ENCODE results near the gene CARMIL1.

Gene CARMIL1

GRCh38 chr6:25472306-25472705 is 193.1 kb downstream of the CARMIL1 start:
- no peaks in the 10 kb centered on the region for H3K9me3 ChIP-seq
- H3K36me3 ChIP-seq, result no peaks in the 10 kb centered on the region
- H3K4me2 ChIP-seq, result no peak overlapping the region
- H3K4me3 ChIP-seq, result no peak overlapping the region
- H3K9ac ChIP-seq, result no peak overlapping the region
- H3K4me1 ChIP-seq, result no peaks in the 10 kb centered on the region
- no peak overlapping the region for H3K27ac ChIP-seq
- H3K27me3 ChIP-seq, result no peaks in the 10 kb centered on the region
- TF ChIP-seq Cebpa-rat (IDR thresholded peaks at IDR 0.05), result no peak
- no peaks in the 10 kb centered on the region for H4K20me1 ChIP-seq

DNA sequence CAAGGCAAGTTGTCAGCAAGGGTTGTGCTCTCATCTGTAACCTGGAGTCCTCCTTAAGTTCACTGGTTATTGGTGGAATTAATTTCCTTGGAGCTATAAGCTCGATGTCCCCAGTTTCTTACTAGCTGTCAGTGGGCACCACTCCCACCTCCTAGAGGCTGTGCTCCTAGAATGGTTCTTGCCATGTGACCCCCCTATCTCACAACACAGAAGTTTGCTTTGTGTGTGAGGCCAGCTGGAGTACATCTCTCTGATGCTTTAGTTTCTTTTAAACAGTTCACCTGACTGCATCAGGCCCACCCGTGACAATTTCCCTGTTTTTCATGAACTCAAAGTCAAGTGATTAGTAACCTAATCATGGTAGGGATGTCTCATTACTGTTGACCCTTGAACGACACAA is 193.7 kb downstream of the CARMIL1 start:
- Histone ChIP-seq H3K9ac (no peak overlapping the region), H3K36me3 (no peaks in the 10 kb centered on the region), H3K4me2 (no peak overlapping the region), H3K4me1 (no peaks in the 10 kb centered on the region), H3K4me3 (no peak overlapping the region), H3K27me3 (no peaks in the 10 kb centered on the region), H4K20me1 (no peaks in the 10 kb centered on the region), H3K27ac (no peak overlapping the region), H3K9me3 (no peaks in the 10 kb centered on the region)
- no peak for TF ChIP-seq Cebpa-rat (IDR thresholded peaks at IDR 0.05)

- no peaks in the 10 kb centered on the region for H3K9me3 ChIP-seq
- no peak overlapping the region for H3K4me3 ChIP-seq
- H4K20me1 ChIP-seq, result no peaks in the 10 kb centered on the region
- H3K4me2 ChIP-seq, result no peak overlapping the region
- H3K4me1 ChIP-seq, result no peaks in the 10 kb centered on the region
- no peak overlapping the region for H3K27ac ChIP-seq
- no peaks in the 10 kb centered on the region for H3K27me3 ChIP-seq
- H3K9ac ChIP-seq, result no peak overlapping the region
- no peaks in the 10 kb centered on the region for H3K36me3 ChIP-seq
- TF ChIP-seq Cebpa-rat (IDR thresholded peaks at IDR 0.05), result no peak
These were observed 194.3 kb downstream of the CARMIL1 start for GRCh38 chr6:25473447-25473846.

GRCh38 chr6:25476126-25476525 is 197.0 kb downstream of the CARMIL1 start:
- Histone ChIP-seq H4K20me1 (no peaks in the 10 kb centered on the region), H3K9me3 (no peaks in the 10 kb centered on the region), H3K4me2 (no peak overlapping the region), H3K4me1 (no peaks in the 10 kb centered on the region), H3K4me3 (no peak overlapping the region), H3K36me3 (no peaks in the 10 kb centered on the region), H3K9ac (no peak overlapping the region), H3K27ac (no peak overlapping the region), H3K27me3 (no peaks in the 10 kb centered on the region)
- TF ChIP-seq Cebpa-rat (IDR thresholded peaks at IDR 0.05), result no peak

- no peaks in the 10 kb centered on the region for H3K4me1 ChIP-seq
- no peaks in the 10 kb centered on the region for H4K20me1 ChIP-seq
- H3K9me3 ChIP-seq, result no peaks in the 10 kb centered on the region
- H3K4me3 ChIP-seq, result no peak overlapping the region
- no peak for TF ChIP-seq Cebpa-rat (IDR thresholded peaks at IDR 0.05)
- H3K27ac ChIP-seq, result no peak overlapping the region
- H3K27me3 ChIP-seq, result no peaks in the 10 kb centered on the region
- no peak overlapping the region for H3K9ac ChIP-seq
- no peak overlapping the region for H3K4me2 ChIP-seq
- H3K36me3 ChIP-seq, result no peaks in the 10 kb centered on the region
These were observed 197.9 kb downstream of the CARMIL1 start for GRCh38 chr6:25477006-25477590.

GRCh38 chr6:25478973-25479372 is 199.8 kb downstream of the CARMIL1 start:
- Histone ChIP-seq H3K4me2 (no peak overlapping the region), H3K9me3 (no peaks in the 10 kb centered on the region), H3K36me3 (no peaks in the 10 kb centered on the region), H3K4me3 (no peak overlapping the region), H4K20me1 (no peaks in the 10 kb centered on the region), H3K4me1 (no peaks in the 10 kb centered on the region), H3K27ac (no peak overlapping the region), H3K27me3 (no peaks in the 10 kb centered on the region), H3K9ac (no peak overlapping the region)
- TF ChIP-seq Cebpa-rat (IDR thresholded peaks at IDR 0.05), result no peak

DNA sequence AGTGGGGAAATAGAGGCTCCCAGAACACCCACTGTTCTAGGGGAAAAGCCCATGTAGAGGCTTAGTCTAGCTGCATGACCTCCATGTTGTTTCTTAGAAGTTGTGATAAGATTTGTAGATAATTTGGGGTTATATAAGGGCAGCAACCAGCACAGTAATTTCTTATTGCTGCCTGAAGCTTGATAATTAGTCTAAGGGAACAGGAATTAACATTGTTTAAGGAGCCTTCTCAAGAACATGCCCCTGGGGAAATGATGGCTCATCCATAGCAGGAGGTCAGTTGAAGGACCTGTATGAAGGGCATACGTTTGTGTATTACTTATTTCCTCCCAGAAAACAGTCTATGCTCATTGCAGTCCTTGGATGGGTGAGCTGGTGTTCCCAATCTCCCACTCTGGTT is 202.1 kb downstream of the CARMIL1 start:
- Histone ChIP-seq H3K36me3 (no peaks in the 10 kb centered on the region), H3K27ac (no peak overlapping the region), H3K9ac (no peak overlapping the region), H3K4me1 (no peaks in the 10 kb centered on the region), H3K4me2 (no peak overlapping the region), H3K27me3 (no peaks in the 10 kb centered on the region), H3K9me3 (no peaks in the 10 kb centered on the region), H3K4me3 (no peak overlapping the region), H4K20me1 (no peaks in the 10 kb centered on the region)
- TF ChIP-seq Cebpa-rat (IDR thresholded peaks at IDR 0.05), result no peak

GRCh38 chr6:25482996-25483395 is 203.8 kb downstream of the CARMIL1 start:
- Histone ChIP-seq H3K36me3 (no peaks in the 10 kb centered on the region), H3K4me1 (no peaks in the 10 kb centered on the region), H3K9ac (no peak overlapping the region), H3K4me2 (no peak overlapping the region), H3K4me3 (no peak overlapping the region), H3K9me3 (no peaks in the 10 kb centered on the region), H3K27me3 (no peaks in the 10 kb centered on the region), H3K27ac (no peak overlapping the region), H4K20me1 (no peaks in the 10 kb centered on the region)
- no peak for TF ChIP-seq Cebpa-rat (IDR thresholded peaks at IDR 0.05)

DNA sequence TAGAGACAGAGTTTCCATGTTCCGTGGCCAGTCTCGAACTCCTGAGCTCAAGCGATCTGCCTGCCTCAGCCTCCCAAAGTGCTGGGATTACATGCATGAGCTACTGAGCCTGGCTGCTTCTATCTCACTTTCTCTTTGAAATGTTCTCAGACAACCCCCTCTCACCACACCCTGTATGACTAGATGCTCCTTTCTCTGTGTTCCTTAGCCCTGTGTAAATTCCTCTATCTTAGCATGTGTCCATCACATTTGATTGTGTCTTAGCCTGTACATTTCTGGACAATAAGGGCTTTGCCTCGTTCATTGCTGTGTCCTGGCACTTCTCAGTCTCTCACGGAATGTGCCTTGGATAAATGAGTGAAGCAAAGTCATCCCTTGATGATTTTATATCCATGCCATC is 204.8 kb downstream of the CARMIL1 start:
- no peak for TF ChIP-seq Cebpa-rat (IDR thresholded peaks at IDR 0.05)
- H3K4me3 ChIP-seq, result no peak overlapping the region
- H3K4me2 ChIP-seq, result no peak overlapping the region
- H3K9ac ChIP-seq, result no peak overlapping the region
- no peaks in the 10 kb centered on the region for H3K36me3 ChIP-seq
- no peaks in the 10 kb centered on the region for H4K20me1 ChIP-seq
- no peak overlapping the region for H3K27ac ChIP-seq
- no peaks in the 10 kb centered on the region for H3K27me3 ChIP-seq
- no peaks in the 10 kb centered on the region for H3K9me3 ChIP-seq
- no peaks in the 10 kb centered on the region for H3K4me1 ChIP-seq

- H3K27ac ChIP-seq, result no peak overlapping the region
- no peak overlapping the region for H3K9ac ChIP-seq
- no peaks in the 10 kb centered on the region for H3K27me3 ChIP-seq
- no peak overlapping the region for H3K4me2 ChIP-seq
- H3K4me1 ChIP-seq, result no peaks in the 10 kb centered on the region
- H3K9me3 ChIP-seq, result no peaks in the 10 kb centered on the region
- no peak overlapping the region for H3K4me3 ChIP-seq
- TF ChIP-seq Cebpa-rat (IDR thresholded peaks at IDR 0.05), result no peak
- H4K20me1 ChIP-seq, result no peaks in the 10 kb centered on the region
- H3K36me3 ChIP-seq, result no peaks in the 10 kb centered on the region
These were observed 205.7 kb downstream of the CARMIL1 start for GRCh38 chr6:25484900-25485299.
